Retinal pigment epithelial cell (primary cell): ENCODE data around the gene CLEC16A.

Experiments
- DNase-seq: peaks from one replicate; pipeline ENCODE4 v3.0.0-alpha.2; 2010; ENCODE audit warnings: low read depth
- H3K4me3 ChIP-seq: 2 replicates; pipeline ENCODE4 v1.5.1; 2011; ENCODE audit warnings: mild to moderate bottlenecking, low read length, control low read depth, moderate library complexity
- TF ChIP-seq, protein P1 (sequence below): conservative IDR thresholded peaks from 2 replicates; pipeline ENCODE4 v1.5.1; 2011; ENCODE audit warnings: low read depth, low read length, control low read depth, inconsistent platforms

CLEC16A gene

DNA sequence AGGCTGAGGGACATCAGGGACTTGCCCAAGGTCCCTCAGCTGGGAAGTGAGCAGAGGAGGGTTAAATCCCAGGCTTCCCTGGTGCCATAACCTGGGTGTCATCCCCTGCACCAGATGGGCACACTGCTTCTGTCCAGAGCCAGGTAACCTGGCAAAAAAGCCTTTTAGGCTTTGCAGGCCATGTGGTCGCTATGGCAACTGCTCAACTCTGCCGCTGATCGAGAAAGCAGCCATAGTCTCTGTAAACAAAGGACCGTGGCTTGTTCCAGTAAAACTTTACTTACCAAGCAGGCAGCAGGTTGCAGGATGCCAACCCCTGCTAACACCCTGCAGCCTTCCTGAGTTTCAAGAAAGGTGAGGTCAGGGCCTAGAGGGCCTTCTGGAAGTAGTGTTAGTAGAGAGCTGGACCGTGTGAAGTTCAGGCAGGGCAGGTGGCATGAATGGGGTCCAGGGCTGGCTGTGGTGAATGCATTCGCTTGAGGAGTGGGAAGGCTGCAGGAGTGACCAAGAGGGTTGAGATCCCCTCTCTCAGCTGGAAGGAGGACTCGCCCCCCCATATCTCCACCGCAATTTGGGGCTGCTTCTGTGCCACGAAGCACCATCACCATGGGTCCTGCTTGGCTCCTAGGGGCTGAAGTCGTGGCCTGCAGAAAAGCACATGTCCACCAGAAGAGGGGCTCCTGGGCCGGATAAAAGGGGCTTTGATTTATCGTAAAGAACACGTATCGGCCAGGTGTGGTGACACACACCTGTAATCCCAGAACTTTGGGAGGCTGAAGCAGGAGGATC is 220.3 kb downstream of the CLEC16A start:
- no peak overlapping the region for H3K4me3 ChIP-seq
- TF ChIP-seq, protein P1, sequence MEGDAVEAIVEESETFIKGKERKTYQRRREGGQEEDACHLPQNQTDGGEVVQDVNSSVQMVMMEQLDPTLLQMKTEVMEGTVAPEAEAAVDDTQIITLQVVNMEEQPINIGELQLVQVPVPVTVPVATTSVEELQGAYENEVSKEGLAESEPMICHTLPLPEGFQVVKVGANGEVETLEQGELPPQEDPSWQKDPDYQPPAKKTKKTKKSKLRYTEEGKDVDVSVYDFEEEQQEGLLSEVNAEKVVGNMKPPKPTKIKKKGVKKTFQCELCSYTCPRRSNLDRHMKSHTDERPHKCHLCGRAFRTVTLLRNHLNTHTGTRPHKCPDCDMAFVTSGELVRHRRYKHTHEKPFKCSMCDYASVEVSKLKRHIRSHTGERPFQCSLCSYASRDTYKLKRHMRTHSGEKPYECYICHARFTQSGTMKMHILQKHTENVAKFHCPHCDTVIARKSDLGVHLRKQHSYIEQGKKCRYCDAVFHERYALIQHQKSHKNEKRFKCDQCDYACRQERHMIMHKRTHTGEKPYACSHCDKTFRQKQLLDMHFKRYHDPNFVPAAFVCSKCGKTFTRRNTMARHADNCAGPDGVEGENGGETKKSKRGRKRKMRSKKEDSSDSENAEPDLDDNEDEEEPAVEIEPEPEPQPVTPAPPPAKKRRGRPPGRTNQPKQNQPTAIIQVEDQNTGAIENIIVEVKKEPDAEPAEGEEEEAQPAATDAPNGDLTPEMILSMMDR: no peak
- no peak for DNase-seq

- DNase-seq: no peak
- TF ChIP-seq, protein P1: no peak
- no peak overlapping the region for H3K4me3 ChIP-seq
These were observed 221.0 kb downstream of the CLEC16A start for GRCh38 chr16:11165349-11165748.

DNA sequence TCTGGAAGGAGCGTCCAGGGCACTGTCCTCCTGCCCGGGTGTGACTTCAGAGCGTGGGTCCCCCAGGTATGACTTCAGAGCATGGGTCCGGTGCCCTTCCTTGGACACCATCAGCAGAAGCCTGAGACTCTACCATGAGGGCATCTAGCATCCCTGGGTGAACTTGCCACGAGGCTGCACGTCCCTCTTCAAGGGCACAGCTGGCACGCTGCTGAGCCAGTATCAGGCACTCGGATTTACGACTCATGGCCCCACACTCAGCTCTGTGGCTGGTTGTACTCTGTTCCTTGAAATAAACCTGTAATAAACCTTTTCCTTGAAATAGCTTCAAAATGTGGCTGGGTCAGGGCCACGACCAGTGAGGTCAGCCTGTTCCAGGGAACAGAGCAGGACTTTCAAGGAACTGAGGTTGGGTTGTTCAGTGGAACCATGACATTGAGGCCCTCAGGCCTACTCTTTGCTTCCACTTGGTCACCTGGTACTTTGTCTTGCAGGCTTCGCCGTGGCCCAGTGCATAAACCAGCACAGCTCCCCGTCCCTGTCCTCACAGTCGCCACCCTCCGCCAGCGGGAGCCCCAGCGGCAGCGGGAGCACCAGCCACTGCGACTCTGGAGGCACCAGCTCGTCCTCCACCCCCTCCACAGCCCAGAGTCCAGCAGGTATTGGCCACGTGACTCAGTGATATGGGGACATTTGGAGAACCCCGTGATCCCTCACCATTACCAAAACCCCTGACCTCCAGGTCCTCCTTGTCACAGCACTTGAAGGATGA is 221.7 kb downstream of the CLEC16A start:
- no peak for DNase-seq
- TF ChIP-seq, protein P1: no peak
- no peak overlapping the region for H3K4me3 ChIP-seq

DNA sequence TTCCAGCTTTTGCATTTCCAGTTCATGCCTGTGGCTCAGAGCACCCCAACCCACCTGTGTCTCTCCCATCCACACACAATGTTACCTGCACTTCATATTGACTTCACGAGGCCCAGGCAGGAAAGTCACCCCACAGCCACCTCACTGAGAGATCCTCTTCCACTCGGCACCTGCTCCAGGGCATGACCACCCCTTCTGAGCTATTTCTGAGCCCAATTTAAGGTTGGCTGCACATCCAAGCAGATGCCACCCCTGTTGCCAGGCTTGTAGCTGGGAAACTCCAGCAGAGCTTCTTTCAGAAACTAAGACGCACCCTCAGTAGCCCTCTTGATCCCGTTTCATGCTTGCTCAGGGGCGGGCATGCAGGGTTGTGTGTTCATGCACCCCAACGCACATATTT is 223.2 kb downstream of the CLEC16A start:
- TF ChIP-seq, protein P1: no peak
- DNase-seq: no peak
- no peak overlapping the region for H3K4me3 ChIP-seq

- H3K4me3 ChIP-seq: no peak overlapping the region
- TF ChIP-seq, protein P1: no peak
- DNase-seq: no peak
These were observed 224.2 kb downstream of the CLEC16A start for GRCh38 chr16:11168386-11169051.

DNA sequence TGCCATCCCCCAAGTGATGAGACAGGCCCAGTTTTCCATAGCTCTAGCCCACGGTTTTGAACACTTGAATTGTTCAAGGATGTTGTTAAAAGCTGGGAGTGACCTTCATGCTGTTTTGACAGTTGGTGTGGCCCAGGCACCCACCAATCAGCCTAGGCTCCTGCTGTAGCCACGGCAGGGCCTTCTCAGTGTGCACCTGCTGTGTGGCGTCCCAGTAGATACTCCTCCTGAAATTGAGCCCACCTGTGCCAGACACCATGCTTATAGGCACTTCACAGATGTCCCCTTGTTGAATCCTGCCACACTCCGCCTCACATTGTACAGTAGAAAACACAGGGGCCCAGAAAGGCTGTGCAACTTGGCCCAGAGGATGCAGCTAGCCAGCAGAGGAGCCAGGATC is 225.3 kb downstream of the CLEC16A start:
- TF ChIP-seq, protein P1: no peak
- no peak for DNase-seq
- H3K4me3 ChIP-seq: no peak overlapping the region
